Skeletal muscle satellite cell (primary cell): ENCODE data around the gene SPOCK2.
A peak's percentile ranks its signal among the peaks of the same experiment; 100 is the strongest.

Source experiments
- H3K27me3 ChIP-seq: 2 replicates; pipeline ENCODE4 v1.7.0; 2013; ENCODE audit warnings: low read length; ENCODE audit not compliant: control insufficient read depth, insufficient read depth
- H3K36me3 ChIP-seq: 2 replicates; pipeline ENCODE4 v1.7.0; 2013; ENCODE audit warnings: mild to moderate bottlenecking, control low read depth, low read length; ENCODE audit not compliant: insufficient read depth
- H3K4me1 ChIP-seq: 2 replicates; pipeline ENCODE4 v1.7.0; 2013; ENCODE audit warnings: low read length; ENCODE audit not compliant: control insufficient read depth, insufficient read depth
- H3K4me2 ChIP-seq: 2 replicates; pipeline ENCODE4 v1.7.0; 2013; ENCODE audit warnings: mild to moderate bottlenecking, low read length
- H3K4me3 ChIP-seq: 2 replicates; pipeline ENCODE4 v1.7.0; 2013; ENCODE audit warnings: low read length
- H3K9ac ChIP-seq: 2 replicates; pipeline ENCODE4 v1.7.0; 2013; ENCODE audit warnings: mild to moderate bottlenecking, low read depth, low read length, moderate library complexity
- H3K9me3 ChIP-seq: replicated peaks from 2 replicates; pipeline ENCODE4 v1.7.0; 2013; ENCODE audit warnings: mild to moderate bottlenecking, control low read depth, low read length

The SPOCK2 gene

GRCh38 chr10:72029414-72029813 lies 58.9 kb downstream of the SPOCK2 start:
- Histone ChIP-seq H3K9me3 (no peaks in the 10 kb centered on the region), H3K36me3 (no peaks in the 10 kb centered on the region), H3K27me3 (peaks cover 24% of the 10 kb centered on the region), H3K4me2 (no peak overlapping the region), H3K4me3 (no peak overlapping the region), H3K4me1 (peaks cover 3% of the 10 kb centered on the region), H3K9ac (no peak overlapping the region)

- peaks cover 16% of the 10 kb centered on the region for H3K27me3 ChIP-seq
- no peaks in the 10 kb centered on the region for H3K9me3 ChIP-seq
- no peak overlapping the region for H3K4me2 ChIP-seq
- no peak overlapping the region for H3K4me3 ChIP-seq
- peaks cover 3% of the 10 kb centered on the region for H3K4me1 ChIP-seq
- H3K9ac ChIP-seq: no peak overlapping the region
- no peaks in the 10 kb centered on the region for H3K36me3 ChIP-seq
These were observed 60.9 kb downstream of the SPOCK2 start for GRCh38 chr10:72027498-72027897.

- Histone ChIP-seq H3K4me1 (peaks cover 3% of the 10 kb centered on the region), H3K27me3 (peaks cover 9% of the 10 kb centered on the region), H3K4me3 (no peak overlapping the region), H3K4me2 (no peak overlapping the region), H3K9me3 (no peaks in the 10 kb centered on the region), H3K36me3 (no peaks in the 10 kb centered on the region), H3K9ac (no peak overlapping the region)
These were observed 61.9 kb downstream of the SPOCK2 start for GRCh38 chr10:72026278-72027111.

- Histone ChIP-seq H3K27me3 (peaks cover 5% of the 10 kb centered on the region), H3K4me3 (no peak overlapping the region), H3K4me2 (no peak overlapping the region), H3K9ac (no peak overlapping the region), H3K4me1 (peaks cover 2% of the 10 kb centered on the region), H3K36me3 (no peaks in the 10 kb centered on the region), H3K9me3 (no peaks in the 10 kb centered on the region)
These were observed 62.5 kb downstream of the SPOCK2 start for GRCh38 chr10:72025832-72026231.

GRCh38 chr10:72025400-72025799 lies 63.0 kb downstream of the SPOCK2 start:
- peaks cover under 1% of the 10 kb centered on the region for H3K27me3 ChIP-seq
- no peak overlapping the region for H3K4me3 ChIP-seq
- no peaks in the 10 kb centered on the region for H3K36me3 ChIP-seq
- no peaks in the 10 kb centered on the region for H3K9me3 ChIP-seq
- no peaks in the 10 kb centered on the region for H3K4me1 ChIP-seq
- H3K4me2 ChIP-seq: no peak overlapping the region
- no peak overlapping the region for H3K9ac ChIP-seq

- Histone ChIP-seq H3K9me3 (no peaks in the 10 kb centered on the region), H3K36me3 (no peaks in the 10 kb centered on the region), H3K27me3 (no peaks in the 10 kb centered on the region), H3K4me2 (no peak overlapping the region), H3K4me3 (no peak overlapping the region), H3K4me1 (no peaks in the 10 kb centered on the region), H3K9ac (no peak overlapping the region)
These were observed 63.8 kb downstream of the SPOCK2 start for GRCh38 chr10:72024596-72024995.

GRCh38 chr10:72022228-72022627 lies 66.1 kb downstream of the SPOCK2 start:
- no peak overlapping the region for H3K4me3 ChIP-seq
- peaks cover 9% of the 10 kb centered on the region for H3K4me1 ChIP-seq
- H3K9me3 ChIP-seq: no peaks in the 10 kb centered on the region
- H3K4me2 ChIP-seq: no peak overlapping the region
- no peaks in the 10 kb centered on the region for H3K36me3 ChIP-seq
- H3K9ac ChIP-seq: no peak overlapping the region
- no peaks in the 10 kb centered on the region for H3K27me3 ChIP-seq

GRCh38 chr10:72020914-72021809 lies 67.2 kb downstream of the SPOCK2 start:
- no peaks in the 10 kb centered on the region for H3K9me3 ChIP-seq
- H3K4me3 ChIP-seq: no peak overlapping the region
- peaks cover 13% of the 10 kb centered on the region for H3K4me1 ChIP-seq
- no peak overlapping the region for H3K4me2 ChIP-seq
- no peaks in the 10 kb centered on the region for H3K27me3 ChIP-seq
- no peak overlapping the region for H3K9ac ChIP-seq
- no peaks in the 10 kb centered on the region for H3K36me3 ChIP-seq

GRCh38 chr10:72019085-72019876 lies 69.1 kb downstream of the SPOCK2 start:
- Histone ChIP-seq H3K4me2 (no peak overlapping the region), H3K27me3 (no peaks in the 10 kb centered on the region), H3K9ac (no peak overlapping the region), H3K4me3 (no peak overlapping the region), H3K36me3 (no peaks in the 10 kb centered on the region), H3K4me1 (peaks cover 13% of the 10 kb centered on the region), H3K9me3 (no peaks in the 10 kb centered on the region)

- Histone ChIP-seq H3K36me3 (peaks cover 13% of the 10 kb centered on the region), H3K9ac (no peak overlapping the region), H3K9me3 (no peaks in the 10 kb centered on the region), H3K27me3 (no peaks in the 10 kb centered on the region), H3K4me2 (peak overlapping the region; percentile 18), H3K4me3 (no peak overlapping the region), H3K4me1 (peaks cover 13% of the 10 kb centered on the region)
These were observed 71.6 kb downstream of the SPOCK2 start for GRCh38 chr10:72016608-72017300.
